T1000 (cell line): Measurements from ENCODE around the gene OVOL3.
"Not testable (repeated sequence)": the region's sequence is repeated elsewhere in the genome, so short reads cannot be mapped to it uniquely, and the experiment has no call there.

Experiments
- DNase-seq: peaks from one replicate; lab custom pipeline; 2025; ENCODE audit warnings: mixed read lengths; lab: John Stamatoyannopoulos, UW

The OVOL3 gene

DNA sequence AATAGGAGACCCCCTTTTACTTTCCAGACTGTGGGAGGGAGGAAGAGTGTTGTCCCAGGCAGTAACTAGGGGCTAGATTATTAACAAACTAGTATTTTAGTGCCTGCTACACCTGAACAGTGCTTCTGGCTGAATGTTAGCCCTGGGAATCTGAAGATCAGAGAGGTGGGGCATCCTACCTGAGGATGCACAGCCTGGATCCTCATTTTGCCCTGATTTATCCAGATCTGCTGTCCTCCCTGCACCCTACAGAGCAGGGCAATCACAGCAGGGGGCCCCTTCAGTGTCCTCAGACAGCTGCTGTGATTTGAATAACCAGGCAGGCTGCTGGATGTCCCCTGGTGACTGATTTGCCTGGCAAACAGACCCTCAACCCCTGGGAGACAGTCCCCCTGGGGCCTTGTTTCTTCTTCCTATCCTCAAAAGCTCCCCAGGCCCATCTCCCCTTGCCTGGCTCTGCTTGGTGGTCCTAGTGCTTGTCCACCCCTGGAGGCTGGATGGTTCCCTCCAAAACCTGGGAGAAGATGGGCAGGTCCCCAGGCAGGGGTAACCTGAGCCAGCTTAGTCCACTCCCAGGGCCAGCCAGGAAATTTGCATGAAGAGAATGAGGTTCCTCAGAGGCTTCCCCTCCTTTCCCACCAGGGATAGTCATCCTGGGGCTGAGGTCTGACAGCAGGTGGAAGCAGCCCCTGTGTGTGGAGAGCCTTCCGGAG lies at the start of gene OVOL3:
Gene OVOL3 (plus strand): TSS at position 657 of the 713 bp plus-strand sequence. CDS start 60 bp downstream, outside the sequence.
- DNase-seq = no peak

GRCh38 chr19:36061367-36061766 lies 49.6 kb upstream of the OVOL3 start:
- DNase-seq = no peak

GRCh38 chr19:36064826-36065225 lies 46.1 kb upstream of the OVOL3 start:
- DNase-seq = no peak

GRCh38 chr19:36067681-36068080 lies 43.3 kb upstream of the OVOL3 start:
- DNase-seq = no peak

DNA sequence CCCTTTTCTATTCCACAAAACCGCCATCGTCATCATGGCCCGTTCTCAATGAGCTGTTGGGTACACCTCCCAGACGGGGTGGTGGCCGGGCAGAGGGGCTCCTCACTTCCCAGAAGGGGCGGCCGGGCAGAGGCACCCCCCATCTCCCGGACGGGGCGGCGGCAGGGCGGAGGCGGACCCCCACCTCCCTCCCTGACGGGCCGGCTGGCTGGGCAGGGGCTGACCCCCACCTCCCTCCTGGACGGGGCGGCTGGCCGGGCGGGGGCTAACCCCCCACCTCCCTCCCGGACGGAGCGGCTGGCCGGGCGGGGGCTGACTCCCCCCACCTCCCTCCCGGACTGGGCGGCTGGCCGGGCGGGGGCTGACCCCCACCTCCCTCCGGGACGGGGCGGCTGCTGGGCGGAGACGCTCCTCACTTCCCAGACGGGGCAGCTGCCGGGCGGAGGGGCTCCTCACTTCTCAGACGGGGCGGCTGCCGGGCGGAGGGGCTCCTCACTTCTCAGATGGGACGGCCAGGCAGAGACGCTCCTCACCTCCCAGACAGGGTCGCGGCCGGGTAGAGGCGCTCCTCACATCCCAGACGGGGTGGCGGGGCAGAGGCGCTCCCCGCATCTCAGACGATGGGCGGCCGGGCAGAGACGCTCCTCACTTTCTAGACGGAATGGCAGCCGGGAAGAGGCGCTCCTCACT lies 42.0 kb upstream of the OVOL3 start:
- not testable (repeated sequence) for DNase-seq

- no peak for DNase-seq
These were observed 38.9 kb upstream of the OVOL3 start for GRCh38 chr19:36072081-36072480.

- DNase-seq = no peak
These were observed 37.6 kb upstream of the OVOL3 start for GRCh38 chr19:36073121-36073876.

DNA sequence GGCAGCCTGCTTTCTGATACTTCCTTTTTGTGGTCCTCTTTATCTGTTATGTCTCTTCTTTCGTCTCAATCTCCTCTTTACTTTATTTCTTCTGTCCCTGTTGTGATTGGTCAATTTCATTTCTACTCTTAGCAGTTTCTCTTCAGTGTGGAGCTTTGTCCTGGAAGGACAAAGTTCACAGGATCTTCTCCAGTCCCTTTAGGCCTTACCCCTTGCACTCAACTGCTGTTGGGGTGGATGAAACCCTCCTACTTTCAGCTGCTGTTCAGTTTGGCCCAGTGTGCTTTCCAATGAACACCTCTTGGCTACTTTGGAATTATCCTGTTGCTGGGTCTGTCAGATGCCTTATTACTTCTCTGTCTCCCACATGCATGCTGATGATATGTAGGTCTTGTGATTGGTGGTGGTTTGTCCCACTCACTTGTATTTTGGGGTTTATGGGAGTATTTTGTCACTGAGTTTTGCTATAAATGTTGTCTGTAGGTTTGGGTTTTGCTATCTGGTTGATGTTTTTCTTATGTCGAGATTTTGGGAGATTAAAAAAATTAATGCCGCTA lies 31.5 kb upstream of the OVOL3 start:
- no peak for DNase-seq

GRCh38 chr19:36081385-36081784 lies 29.6 kb upstream of the OVOL3 start:
- DNase-seq = no peak

DNA sequence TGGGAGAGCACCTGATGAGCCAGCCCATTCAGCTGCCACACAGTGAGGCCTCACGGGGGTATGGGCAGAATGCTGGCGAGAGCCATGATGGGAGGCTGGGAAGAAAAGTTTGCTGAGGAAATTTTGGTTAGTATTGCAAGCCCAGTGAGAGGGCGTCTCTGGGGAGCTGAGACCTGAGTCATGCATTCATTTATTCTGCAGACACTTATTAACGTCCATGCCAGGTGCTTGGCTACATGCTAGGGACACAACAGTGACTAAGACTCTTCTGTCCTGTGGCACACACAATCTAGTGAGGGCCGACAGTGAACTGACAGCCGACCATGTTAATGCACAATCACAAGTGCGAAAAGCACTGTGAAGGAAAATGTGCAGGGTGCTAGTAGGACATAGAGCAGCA lies 29.0 kb upstream of the OVOL3 start:
- no peak for DNase-seq

GRCh38 chr19:36082916-36083315 lies 28.0 kb upstream of the OVOL3 start:
- no peak for DNase-seq

- DNase-seq = no peak
These were observed 26.5 kb upstream of the OVOL3 start for GRCh38 chr19:36084231-36085009.

- DNase-seq = no peak
These were observed 24.6 kb upstream of the OVOL3 start for GRCh38 chr19:36086326-36086725.

DNA sequence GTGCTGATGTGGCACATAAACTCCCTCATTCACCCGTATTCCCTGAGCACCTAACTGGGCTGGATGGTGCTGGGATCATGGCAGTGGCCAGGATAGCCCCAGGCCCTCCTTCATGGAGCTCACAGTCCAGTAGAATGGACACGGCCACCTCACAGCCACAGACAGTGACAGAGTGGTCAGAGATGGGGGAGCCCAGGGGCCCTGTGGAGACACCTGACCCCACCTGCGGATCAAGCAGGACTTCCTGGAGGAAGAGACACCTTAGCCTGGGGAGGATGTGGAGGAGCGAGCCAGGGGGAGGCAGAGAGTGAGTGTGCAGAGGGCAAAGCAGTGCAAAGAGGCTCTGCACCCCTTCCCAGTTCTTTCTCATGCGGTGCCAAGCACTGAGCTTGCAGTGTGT lies 21.1 kb upstream of the OVOL3 start:
- no peak for DNase-seq

GRCh38 chr19:36090910-36091695 lies 19.8 kb upstream of the OVOL3 start:
- no peak for DNase-seq

DNA sequence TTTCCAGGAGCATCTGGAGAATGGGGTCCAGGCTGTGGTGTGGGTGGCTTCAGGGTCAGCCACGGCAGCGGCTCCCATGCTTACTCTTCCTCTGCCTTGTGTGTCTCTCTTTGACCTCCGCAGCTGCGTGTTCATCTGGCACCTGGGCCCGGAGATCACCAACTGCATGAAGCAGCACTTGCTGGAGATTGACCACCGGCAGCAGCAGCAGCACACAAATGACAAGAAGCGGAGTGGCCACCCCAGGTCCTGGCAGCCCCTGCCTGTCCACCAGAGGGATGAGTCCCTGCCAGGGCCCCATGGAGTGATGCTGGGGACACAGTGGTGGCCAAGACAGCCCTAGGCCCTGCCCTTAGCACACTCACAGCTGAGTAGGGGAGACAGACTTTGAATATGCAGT lies 18.4 kb upstream of the OVOL3 start:
- DNase-seq = no peak

- DNase-seq = no peak
These were observed 17.7 kb upstream of the OVOL3 start for GRCh38 chr19:36093146-36093662.

DNA sequence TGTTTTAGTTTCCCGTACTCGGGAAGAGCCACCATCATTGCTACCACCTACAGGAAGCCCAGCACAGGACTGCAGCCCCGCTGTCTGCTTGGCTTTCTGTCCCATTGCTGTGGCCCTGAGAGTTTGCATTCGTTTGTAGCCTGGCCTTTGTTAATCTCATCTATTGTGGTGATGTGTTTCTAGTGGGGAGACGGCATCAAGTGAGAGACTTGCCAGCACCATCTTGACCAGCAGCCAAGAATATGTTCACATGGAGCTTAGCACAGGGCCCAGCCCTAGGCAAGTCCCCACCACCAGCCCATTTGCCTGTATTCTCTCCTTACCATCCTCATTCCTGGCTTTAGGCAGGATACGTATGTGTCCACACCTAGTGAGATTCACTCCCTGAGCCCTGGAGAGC lies 17.3 kb upstream of the OVOL3 start:
- DNase-seq = no peak

DNA sequence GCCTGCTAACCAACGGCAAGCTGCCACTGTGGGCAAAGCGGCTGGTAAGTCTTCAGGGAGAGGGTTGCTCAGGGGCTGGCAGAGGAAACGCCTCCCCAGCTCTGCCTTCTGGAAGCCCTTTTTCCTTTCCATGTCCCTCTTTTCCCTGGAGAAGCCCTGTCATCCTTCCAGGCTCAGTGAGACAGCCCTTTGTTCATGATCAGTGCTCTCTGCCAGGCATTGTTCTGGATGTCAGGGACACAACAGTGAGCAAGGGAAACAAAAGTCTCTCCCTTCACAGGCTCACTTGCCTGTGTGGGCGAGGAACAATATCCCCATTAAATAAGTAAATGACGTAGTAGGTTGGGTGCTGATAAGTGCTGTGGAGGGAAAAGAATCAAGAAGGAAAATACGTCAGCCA lies 13.9 kb upstream of the OVOL3 start:
- DNase-seq = no peak

DNA sequence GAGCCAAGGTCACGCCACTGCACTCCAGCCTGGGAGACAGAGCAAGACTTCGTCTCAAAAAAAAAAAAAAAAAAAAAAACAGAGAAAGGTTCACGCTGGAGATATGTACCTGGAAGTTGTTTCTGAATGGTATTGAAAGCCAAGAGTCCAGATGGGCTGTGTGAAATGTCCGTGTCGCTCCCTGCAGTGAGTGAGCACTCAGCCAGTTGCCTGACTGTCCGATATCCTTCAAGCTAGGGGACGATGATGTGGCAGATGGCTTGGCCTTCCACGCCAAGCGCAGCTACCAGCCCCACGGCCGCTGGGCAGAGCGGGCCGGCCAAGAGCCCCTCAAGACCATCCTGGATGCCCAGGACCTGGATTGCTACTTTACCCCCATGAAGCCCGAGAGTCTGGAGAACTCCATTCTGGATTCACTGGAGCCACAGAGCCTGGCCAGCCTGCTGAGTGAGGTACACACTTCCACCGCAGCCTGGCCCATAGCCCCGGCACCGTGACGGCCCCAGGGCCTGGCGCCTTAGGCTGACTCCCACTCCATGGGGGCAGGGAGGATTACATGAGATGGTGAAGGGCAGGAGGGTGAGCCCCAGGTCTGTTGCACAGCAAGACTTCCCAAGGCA lies 11.7 kb upstream of the OVOL3 start:
- no peak for DNase-seq
